SK-N-SH treated with all-trans-retinoic acid at 6 μM for 48 hours (cell line): Measurements from ENCODE around the gene SP140.

Experiments used
- BACH2 ChIP-seq: fragments of 250-450 bp; sonication (Bioruptor Pico); IDR thresholded peaks from 2 replicates; pipeline ENCODE4 v1.9.0; 2021; ENCODE audit warnings: mild to moderate bottlenecking, borderline replicate concordance
- CSDC2 ChIP-seq: fragments of 250-450 bp; sonication (Bioruptor Pico); IDR thresholded peaks from 2 replicates; pipeline ENCODE4 v1.5.0; 2020; ENCODE audit warnings: mild to moderate bottlenecking, moderate library complexity
- GLIS3 ChIP-seq: fragments of 250-450 bp; sonication (Bioruptor Pico); IDR thresholded peaks from 2 replicates; pipeline ENCODE4 v1.5.0; 2020; ENCODE audit warnings: mild to moderate bottlenecking, moderate library complexity
- OSR1 ChIP-seq: fragments of 250-450 bp; sonication (Bioruptor Pico); IDR thresholded peaks from 2 replicates; pipeline ENCODE4 v1.8.0; 2022; ENCODE audit warnings: moderate library complexity, mild to moderate bottlenecking, inconsistent platforms
- PPARA ChIP-seq: fragments of 250-450 bp; sonication (Bioruptor Pico); IDR thresholded peaks from 2 replicates; pipeline ENCODE4 v1.5.0; 2020; ENCODE audit warnings: mild to moderate bottlenecking, borderline replicate concordance
- RARB ChIP-seq: fragments of 250-450 bp; sonication (Bioruptor Pico); IDR thresholded peaks from 2 replicates; pipeline ENCODE4 v1.8.0; 2021; ENCODE audit warnings: mild to moderate bottlenecking, moderate library complexity
- TCF4 ChIP-seq: fragments of 250-450 bp; sonication (Bioruptor Pico); IDR thresholded peaks from 2 replicates; pipeline ENCODE4 v1.8.0; 2021; ENCODE audit warnings: mild to moderate bottlenecking, moderate library complexity, borderline replicate concordance
- ZC3H10 ChIP-seq: fragments of 250-450 bp; sonication (Bioruptor Pico); IDR thresholded peaks from 2 replicates; pipeline ENCODE4 v1.5.1; 2021; ENCODE audit warnings: mild to moderate bottlenecking, moderate library complexity
- ZFP3 ChIP-seq: fragments of 250-450 bp; sonication (Bioruptor Pico); IDR thresholded peaks from 2 replicates; pipeline ENCODE4 v1.5.0; 2020; ENCODE audit warnings: mild to moderate bottlenecking, moderate library complexity
- ZNF565 ChIP-seq: fragments of 450-650 bp; formaldehyde crosslinking; conservative IDR thresholded peaks from 2 replicates; pipeline ENCODE4 v1.5.0; 2020; ENCODE audit warnings: low read depth, mild to moderate bottlenecking, moderate library complexity
- TF ChIP-seq, protein P1 (sequence below): fragments of 250-450 bp; sonication (Bioruptor Pico); IDR thresholded peaks from 2 replicates; pipeline ENCODE4 v1.5.1; 2020; ENCODE audit warnings: low read depth, mild to moderate bottlenecking, moderate library complexity

DNA sequence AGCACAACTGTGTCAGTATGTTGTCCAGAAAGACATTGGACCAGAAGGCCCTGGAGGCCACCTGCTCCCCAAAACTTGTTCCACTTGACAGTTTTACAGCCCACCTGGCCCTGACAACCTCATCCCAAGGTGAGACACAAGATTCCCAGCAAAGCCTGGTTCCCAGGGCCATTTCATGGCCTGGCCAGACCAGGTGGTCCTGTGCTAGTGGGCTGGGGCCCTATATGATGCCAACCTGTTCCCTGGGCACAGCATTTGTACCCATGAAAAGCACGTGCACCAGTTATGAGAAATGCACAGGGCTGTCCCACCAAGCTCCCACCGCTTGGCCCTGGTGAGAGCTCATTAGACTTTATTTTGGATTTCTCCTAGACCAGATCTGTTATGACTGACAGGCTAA, 95.5 kb downstream of the SP140 start:
- TF ChIP-seq TCF4 (CRISPR knock-in tag) (no peak), ZNF565 (CRISPR knock-in tag) (no peak), BACH2 (CRISPR knock-in tag) (no peak), GLIS3 (CRISPR knock-in tag) (no peak), ZC3H10 (CRISPR knock-in tag) (no peak), ZFP3 (CRISPR knock-in tag) (no peak), OSR1 (CRISPR knock-in tag) (no peak), RARB (CRISPR knock-in tag) (no peak), CSDC2 (CRISPR knock-in tag) (no peak), PPARA (CRISPR knock-in tag) (no peak)
- TF ChIP-seq, protein P1, sequence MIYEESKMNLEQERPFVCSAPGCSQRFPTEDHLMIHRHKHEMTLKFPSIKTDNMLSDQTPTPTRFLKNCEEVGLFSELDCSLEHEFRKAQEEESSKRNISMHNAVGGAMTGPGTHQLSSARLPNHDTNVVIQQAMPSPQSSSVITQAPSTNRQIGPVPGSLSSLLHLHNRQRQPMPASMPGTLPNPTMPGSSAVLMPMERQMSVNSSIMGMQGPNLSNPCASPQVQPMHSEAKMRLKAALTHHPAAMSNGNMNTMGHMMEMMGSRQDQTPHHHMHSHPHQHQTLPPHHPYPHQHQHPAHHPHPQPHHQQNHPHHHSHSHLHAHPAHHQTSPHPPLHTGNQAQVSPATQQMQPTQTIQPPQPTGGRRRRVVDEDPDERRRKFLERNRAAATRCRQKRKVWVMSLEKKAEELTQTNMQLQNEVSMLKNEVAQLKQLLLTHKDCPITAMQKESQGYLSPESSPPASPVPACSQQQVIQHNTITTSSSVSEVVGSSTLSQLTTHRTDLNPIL (CRISPR knock-in tag) = no peak
